Eye (tissue), 1 donor: Measurements from ENCODE around the gene PSTPIP1.

Experiments used
- DNase-seq: peaks from one replicate; pipeline ENCODE4 v3.0.0-alpha.2; 2015

Gene PSTPIP1

DNA sequence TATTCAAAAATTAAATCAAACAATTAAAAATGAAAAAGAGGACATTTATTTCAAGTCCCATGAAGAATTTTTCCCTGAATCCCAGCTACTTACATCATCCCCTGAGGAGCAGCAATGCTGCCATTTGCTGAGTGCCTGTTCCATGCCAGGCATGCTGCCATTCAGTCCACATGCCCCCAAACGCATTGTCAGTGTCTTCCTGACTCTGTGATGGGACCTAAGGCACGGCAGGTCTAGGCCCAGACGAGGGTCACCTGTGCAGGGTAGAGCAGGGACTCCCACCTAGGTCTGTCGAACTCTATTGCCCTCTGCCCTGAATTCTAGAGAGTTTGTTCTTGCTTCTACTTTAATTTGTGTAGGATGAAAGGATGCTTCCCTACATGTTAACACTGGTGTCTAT is 7.0 kb downstream of the PSTPIP1 start:
- DNase-seq: no peak

DNA sequence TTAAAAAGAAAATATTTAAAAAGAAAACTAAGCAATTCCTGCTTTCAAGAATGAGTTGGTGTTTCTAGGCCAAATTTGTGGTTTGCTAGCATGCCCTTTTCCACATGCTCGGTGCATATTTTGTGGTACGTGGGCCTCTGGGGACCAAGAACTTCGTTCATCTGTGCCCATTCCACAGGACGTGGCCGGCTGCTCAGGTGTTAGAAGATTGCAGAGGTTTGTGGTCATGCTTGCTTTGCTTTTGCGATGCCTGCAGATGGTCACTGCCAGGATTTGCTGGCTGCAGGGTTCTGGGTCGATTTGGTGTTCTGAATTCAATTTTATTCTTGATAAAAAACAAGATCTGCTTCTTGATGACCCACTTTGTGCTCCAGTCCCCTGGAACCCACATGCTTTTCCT is 7.5 kb downstream of the PSTPIP1 start:
- no peak for DNase-seq

DNA sequence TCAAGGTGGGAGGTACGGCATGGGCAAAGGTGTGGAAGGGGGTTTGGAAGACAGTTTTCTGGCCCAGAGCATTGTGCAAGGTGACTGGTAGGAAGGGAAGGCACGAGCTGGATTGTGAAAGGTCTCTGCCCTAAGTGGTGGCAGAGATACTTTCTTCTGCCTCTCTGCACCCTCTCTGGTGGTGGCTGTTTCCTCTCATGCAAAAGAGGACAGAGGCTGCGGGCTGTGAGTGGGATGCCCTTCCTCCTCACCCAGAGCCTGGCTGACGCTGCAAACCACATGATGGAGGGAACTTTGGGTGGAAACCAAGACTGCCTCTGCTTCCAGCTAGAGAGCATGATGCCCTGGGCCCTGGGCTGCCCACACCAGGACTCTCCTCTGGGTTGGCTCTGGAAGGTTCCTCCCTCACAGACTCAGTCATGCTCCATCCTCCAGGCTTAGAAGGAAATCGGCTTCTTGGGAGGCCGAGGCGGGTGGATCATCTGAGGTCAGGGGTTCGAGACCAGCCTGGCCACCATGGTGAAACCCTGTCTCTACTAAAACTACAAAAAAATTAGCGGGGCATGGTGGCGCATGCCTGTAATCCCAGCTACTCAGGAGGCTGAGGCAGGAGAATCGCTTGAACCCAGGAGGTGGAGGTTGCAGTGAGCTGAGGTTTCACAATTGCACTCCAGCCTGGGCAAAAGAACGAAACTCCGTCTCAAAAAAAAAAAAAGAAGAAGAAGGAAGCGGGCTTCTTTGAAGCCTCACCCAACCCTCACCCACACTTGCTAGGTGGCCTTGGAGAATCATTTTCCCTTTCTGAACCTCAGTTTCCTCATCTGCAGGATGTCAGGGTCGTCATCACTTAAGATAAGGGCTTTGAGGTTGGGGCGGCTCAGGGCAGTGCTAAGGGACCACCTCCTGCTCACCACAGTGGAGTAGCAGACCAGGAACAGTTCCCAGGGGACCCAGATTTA is 8.3 kb downstream of the PSTPIP1 start:
- DNase-seq: no peak

DNA sequence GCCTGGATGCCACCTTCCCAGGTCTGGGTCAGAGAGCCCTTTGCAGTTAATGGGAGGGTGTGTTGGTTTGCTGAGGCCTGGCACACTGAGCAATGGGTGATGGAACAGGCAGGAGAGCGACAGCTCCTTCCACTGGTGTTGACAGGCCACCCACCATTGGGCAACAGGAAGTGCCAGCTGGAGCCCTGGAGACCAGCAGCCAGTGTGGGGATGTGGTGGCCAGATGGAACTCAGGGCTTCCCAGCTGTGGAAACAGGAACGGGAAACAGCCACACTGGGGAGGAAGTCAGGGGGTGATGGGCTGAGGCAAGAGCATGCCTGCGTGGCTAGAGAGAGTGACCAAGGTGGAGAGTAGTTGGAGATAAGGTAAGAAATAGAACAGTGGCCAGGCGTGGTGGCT is 9.3 kb downstream of the PSTPIP1 start:
- DNase-seq: no peak

DNA sequence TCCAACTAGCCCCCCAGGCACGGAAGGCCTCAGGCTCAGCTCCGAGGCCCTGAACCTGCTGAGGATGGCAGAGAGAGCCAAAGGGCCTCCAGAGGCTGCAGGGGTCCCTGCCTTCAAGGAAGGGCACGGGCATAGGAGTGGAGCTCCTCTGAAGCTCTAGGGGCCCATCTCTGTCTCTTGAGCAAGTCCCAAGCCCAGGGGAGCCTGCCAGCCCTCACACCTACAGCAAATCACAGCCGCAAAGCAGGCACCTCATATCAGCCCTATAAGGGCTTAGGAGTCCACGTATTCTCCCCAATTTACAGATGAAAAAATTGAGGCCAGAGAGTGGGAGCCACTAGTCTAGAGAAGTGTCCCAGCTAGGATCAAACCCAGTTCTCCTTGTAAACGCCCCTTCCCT is 14.2 kb downstream of the PSTPIP1 start:
- DNase-seq: no peak

DNA sequence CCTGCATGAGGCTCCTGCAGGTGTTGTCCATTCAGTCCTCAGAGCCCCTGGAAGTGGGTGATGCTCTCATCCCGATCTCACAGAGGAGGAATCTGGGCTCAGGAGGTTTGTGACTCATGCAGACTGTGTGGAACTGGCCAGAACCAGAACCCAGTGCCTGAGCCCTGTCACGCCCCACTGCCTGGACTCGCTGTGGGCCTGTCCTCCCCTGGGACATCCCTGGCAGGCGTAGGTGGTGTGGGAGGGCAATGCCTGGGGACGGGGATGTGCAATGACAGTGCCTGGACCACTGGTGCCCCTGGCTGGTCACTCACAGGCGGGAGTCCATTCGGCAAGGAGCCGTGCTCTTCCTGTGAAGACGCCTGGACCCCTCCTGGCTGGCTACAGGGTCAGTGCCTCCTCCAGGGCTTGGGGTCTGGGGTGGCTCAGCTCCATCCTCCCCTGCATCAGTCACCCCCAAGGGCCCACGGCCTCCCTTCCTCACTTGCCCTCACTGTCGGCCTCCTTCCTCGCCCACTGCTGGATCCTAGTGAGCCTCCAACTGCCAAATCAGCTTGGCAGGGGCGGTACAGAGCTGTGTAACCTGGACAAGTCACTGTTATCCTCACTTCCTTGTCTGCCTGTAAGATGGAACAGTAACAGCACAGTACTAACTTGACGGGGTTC is 14.9 kb downstream of the PSTPIP1 start:
- no peak for DNase-seq

DNA sequence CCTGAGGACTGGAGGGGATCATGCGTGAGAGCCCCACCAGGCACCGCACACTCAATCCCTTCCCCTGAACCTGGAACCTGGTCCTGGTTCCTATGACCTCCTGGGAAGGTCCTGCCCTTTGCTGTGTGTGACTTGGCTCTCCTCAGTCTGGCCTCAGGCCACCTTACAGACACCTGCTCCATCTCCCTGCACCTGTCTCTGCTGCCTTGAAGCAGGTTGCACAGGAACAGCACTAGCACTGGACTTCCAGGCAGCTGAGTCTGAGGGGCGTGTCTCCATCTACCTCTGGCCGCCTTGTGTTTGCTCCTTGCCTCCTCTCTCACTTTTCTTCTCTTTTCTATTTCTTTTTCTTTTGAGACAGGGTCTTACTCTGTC is 15.4 kb downstream of the PSTPIP1 start:
- no peak for DNase-seq

DNA sequence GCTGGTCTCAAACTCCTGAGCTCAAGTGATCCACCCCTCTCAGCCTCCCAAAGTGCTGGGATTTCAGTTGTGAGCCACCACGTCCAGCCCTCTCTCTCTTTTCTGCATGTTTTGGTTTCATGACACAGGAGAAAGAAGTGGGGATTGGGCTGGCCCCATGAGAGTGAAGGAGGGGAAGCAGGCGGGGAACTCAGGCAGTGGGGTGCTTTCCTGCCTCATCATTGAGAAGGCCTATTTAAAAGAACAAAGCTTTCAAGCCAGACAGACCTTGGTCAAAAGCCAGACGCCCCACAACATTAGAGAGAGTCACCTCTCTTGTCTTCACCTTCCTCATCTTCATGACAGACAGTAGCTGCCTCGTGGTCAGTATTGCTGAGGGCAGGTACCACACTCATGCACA is 15.9 kb downstream of the PSTPIP1 start:
- no peak for DNase-seq

DNA sequence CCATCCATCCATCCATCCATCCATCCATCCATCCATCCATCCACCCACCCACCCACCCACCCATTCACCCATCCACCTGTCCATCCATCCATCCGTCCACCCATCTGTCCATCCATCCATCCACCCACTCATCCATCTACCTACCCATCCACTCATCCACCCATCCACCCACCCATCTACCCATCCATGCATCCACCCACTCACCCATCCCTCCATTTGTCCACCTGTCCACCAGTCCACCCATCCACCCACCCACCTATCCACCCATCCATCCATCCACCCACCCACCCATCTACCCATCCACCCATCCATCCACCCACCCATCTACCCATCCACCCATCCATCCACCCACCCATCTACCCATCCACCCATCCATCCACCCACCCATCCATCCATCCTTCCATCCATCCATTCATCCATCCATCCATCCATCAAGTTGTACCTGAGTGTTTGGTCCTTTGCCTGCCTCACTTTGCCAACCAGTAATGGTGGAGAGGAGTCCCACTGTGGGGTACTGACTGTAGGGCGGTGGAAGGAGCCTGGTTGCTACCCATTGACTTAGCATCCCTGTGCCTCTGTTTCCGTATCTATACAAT is 17.3 kb downstream of the PSTPIP1 start:
- no peak for DNase-seq

DNA sequence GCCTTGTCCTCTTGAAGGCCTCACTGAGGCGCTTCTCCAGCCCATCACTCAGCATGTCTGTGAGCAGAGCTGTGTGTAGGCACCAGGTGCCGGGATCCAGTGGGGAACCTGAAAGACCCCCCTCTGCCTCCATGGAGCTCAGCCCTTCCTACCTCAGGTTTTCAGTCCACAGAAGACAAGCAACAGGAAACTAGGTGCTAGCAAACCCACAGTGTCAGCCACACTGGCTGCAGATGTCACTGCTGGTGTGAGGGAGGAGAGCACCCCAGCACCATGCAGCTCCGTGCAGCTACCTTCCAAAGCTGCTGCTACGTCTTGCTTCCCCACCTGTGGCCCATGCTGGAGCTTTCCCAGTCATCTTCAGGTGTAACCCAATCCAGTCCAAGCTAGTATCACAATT is 17.9 kb downstream of the PSTPIP1 start:
- DNase-seq: no peak

DNA sequence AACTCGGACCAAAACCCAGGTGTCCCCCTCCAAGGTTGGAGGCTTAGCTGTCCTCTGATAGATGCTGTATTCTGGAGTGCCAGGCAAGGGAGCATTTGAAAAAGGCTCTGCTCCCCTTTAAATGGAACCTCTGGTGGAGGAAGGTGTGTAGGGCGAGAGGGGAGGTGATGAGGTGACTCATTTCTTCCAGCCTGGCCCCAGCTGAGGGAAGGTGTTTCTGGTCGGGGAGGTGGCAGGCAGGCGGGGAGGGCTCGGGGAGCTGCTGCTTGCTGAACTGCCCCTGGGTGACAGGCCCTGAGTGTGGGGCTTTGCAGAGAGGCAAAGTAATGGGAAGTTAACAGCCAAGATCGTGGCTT is 18.8 kb downstream of the PSTPIP1 start:
- no peak for DNase-seq

DNA sequence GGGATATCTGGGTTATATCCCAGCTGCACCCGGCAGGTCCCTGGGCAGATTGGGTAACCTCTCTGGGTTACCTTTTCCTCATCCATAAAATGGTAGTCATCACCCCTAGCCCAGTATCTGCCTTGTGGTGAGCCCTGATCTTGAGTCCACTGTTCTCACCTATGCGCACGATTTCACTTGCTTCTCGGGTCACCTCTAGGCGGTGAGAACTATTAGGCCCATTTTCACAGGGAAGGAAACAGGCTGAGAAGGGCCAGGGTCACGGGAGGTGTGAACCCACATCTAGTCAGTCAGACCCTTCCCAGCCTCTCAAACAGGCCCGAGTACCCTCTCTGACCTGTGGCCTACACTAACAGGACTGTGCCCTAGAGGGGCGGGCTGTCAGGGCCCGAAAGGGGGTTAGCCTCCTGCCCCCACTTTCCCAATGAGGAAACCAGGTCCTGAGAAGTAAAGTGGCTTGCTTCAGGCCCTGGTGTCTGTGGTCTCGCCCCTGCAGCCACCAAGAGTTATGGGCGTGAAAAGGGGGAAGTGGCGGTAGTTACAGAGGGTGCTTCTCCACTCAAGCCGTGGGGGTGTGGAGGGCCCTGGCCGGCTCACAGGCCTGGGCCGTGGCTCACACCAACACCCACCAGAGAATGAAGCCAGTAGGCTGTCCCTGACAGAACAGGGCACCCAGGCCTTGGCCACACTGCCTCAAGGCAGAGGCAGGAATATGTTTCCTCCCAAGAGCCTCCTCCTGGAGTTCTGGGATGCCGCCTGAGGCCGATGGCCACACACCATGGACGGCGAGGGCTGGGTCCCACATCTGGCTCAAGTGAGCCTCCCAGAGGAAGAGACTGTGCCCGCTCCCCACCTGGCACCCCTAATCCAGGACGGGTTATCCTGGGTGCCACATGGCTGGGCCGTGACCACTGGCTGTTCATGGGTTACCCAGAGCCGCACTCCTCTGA is 19.5 kb downstream of the PSTPIP1 start:
- DNase-seq: no peak

DNA sequence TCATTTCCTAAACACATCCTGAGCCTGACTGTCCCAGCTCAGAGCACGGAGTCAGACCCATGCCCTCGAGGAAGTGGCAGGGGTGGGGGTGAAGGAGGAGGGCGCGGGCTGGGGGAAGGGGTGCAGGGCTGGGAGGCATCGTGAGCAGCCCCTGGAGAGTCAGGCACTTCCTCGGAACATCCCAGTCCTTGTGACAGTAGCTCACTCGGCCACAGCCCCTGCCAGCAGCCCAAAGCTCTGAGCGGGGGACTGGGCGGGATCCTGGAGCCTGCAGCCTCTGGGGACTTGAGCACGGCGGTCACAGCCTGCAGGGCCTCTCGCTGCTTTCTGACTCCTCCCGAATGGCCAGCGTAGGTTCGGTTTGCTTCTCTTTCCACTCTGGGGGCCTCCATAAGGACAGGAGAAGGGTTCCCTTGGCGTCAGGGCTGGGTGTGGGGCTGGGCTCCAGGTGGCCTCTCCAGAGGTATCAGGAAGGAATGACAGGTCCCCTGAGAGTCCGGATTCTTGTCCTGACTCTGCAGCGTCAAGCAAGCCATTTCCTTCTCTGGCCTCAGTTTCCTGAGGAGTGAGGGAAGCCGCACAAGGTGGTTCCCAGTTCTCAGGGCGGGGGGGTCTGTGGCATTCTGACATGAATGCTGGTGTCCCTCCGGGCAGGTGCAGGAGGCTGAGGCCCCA is 20.9 kb downstream of the PSTPIP1 start:
- DNase-seq: no peak

DNA sequence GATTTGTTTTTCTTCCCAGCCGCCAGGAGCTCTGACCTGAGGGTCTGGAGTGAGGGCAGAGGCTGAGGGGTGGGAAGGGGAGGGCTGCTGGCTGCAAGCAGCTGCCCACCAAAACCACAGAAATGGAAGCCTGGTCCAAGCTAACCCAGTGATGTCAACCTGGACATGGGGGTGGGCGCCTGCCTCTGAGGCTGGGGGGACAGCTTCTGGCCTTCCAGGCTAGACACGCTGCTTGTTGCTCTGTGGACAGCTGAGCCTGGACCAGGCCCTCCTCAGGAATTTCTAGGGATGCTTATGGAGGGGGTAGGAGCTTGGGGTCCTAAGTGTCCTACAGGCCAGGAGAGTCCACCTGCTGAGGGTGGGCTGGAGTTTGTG is 21.4 kb downstream of the PSTPIP1 start:
- DNase-seq: no peak

DNA sequence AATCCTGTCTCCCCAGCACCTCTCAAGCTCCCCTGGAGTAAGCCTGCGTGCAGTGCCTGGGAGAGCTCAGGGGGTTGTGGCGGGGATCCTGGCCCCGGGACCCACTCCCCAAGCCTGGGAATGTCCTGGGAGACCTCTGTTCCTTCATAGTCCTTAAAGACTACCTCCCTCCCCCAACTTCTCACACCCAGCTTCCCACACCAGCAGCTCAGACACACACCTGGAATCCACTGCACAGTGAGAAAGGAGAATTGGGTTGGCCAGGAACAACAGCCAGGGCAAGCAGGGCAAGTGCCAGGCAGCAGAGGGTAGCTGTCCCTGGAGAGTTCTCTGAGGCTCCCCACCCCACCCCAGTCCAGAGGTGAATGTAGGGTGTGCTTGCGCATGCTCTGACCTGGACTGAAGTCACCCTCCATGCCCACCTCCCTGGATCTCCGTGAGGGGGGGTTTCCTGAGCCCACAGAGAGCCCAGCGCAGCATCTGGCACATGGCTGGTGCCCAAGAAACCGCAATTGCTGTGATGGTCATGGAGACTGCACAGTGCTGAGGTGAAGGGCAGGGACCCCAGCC is 22.2 kb downstream of the PSTPIP1 start:
- DNase-seq: no peak

DNA sequence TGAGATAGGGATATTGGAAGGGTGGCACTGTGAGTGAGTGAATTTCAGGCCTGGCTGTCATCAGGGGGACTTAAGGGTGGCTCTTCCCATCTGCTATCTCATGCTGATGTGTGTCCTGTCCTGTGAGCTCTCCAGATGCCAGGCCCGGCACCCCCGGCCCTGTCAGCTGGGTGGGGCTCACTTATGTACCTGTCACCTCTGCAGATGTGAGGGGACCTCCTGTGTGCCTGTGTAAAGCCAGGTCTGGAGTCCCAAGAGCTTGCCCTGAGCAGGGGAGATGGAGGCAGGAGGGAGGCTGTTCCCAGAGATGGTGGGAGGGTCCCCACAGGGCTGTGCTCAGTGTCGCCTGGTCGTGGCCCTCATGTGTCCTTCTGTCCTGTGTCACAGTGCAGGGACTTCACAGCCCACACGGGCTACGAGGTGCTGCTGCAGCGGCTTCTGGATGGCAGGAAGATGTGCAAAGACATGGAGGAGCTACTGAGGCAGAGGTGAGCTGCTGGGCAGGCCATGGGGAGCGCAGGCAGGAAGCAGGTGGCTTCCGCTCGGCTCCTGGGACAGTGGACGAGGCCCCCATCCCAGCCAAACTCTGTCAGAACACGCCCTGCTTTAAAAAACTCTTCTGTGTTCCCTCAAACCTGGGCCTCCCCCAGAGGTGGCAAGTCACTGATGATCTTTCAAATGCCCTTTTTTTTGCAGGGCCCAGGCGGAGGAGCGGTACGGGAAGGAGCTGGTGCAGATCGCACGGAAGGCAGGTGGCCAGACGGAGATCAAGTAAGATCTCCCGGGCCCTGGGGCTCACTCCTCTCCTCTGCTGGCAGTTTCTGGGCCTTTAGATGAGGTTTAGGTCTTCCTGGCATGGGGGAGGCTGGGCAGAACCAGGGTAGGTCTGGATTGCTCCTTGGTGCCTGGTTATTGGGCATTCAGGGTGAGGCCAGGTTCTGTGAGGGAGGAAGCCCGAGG is 23.1 kb downstream of the PSTPIP1 start:
- DNase-seq: no peak

DNA sequence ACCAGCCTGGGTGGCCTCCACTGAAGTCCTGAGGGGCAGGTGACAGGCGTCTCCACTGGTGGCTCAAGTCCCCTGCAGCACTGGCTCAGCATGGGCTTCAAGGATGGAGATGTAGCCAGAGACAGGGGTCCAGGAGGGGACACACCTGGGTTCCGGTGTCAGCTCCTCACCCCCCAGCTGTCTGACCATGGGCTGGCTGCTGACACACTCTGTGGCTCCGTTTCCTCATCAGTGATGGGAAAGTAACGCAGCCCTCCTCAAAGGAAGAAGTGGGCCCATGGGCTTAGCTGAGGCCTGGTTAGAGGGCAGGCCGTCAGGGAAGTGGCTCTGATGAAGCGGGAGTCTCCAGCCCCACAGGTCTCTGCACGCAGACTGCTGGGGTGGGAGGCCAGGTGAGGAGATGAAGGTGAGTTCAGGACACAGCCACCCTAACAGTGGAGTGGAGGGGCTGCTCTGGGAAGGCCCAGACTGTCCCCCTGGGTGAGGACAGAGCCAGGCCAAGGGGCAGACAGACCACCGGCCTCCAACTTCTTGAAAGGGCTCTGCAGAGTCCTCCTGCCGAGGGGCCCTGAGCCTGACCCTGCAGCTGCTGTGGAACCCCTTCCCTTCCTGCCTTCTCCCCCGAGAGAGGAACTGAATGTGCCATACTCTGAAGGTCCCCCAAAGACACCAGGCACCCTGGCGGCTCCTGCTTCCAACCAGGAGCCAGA is 24.0 kb downstream of the PSTPIP1 start:
- DNase-seq: no peak

DNA sequence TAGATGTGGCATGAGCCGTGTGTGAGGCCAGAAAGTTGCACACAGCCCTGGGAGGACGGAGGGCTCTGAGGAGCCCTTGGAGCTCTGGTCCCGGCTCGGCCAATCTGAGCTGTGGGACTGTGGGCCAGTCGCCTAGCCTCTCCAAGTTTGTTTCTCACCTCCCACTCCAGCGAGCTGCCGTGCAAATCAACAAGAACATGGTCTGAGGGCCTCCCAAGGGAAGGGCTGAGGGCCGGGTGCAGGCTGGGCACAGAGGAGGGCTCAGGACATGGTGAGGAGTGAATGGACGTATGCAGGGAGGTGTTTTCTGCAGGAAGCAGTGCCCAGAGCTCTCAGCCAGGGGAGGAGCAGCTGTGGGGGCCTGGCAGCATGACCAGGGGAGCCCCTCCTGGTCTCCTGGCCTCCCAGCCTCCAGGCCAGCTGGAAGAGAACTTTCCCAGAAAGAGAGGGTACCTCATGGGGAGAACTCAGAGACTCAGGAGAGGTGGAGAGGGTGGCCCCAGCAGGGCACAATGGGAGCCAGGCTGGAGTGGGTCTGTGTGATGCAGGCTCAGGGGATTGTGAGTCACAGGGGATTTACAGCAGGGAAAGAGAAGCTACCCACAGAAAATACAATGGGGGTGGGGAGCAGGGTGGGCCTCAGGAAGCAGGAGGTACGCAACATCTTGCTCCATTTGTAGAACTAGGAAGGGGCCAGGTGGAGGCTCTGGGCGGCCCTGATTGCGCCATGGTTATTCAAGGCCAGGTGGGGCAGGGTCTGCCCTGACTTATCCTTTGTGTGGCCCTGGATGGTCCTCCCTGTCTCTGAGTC is 24.8 kb downstream of the PSTPIP1 start:
- no peak for DNase-seq
